ENCODE measurements around the gene GRAP. TPM values are rescaled to one million over a fixed set of nuclear protein-coding genes. Genes with fewer than 3 reads are reported as not detected.

GRAP gene
- total RNA-seq, 1 donor from 2014 or later, result 8.1 TPM

DNA sequence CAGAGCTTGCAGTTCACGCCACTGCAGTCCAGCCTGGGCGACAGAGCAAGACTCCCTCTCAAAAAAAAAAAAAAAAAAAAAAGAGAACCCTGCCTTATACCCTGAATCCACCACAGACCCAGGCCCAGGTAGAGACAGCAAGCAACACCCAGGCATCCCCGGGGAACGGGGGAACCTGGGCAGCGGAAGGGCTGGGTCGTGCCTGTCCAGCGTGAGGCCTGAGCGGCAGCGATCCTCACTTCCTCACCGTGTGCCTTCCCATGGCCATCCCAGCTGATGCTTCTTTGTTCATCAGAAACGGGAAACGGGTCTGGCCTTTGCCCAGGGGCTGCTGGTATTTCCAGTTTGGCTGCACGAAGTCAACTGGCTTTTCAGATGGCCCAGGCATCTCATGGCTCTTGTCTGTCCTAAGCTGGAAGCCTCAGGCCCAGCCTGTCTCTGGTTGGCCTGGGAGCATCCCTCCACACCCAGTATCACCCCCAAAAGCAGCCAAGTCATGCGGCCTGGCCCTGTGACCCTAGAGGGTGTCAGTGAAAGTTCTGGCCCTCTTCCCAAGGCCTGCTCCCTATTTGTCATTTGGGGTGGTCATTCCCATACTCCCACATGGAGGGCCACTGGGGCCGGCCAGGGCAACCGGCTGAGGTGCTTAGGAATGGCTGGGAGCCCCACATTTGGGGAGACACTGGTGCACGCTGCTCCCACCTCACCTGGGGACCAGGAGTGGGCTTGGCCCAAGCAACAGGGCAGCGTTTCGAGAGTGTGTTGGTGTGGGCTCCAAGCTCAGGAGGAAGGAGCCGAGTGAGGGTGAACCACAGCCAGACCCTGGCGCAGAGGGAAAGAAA lies 62.3 kb downstream of the GRAP start:
- DNase-seq, result no peak

DNA sequence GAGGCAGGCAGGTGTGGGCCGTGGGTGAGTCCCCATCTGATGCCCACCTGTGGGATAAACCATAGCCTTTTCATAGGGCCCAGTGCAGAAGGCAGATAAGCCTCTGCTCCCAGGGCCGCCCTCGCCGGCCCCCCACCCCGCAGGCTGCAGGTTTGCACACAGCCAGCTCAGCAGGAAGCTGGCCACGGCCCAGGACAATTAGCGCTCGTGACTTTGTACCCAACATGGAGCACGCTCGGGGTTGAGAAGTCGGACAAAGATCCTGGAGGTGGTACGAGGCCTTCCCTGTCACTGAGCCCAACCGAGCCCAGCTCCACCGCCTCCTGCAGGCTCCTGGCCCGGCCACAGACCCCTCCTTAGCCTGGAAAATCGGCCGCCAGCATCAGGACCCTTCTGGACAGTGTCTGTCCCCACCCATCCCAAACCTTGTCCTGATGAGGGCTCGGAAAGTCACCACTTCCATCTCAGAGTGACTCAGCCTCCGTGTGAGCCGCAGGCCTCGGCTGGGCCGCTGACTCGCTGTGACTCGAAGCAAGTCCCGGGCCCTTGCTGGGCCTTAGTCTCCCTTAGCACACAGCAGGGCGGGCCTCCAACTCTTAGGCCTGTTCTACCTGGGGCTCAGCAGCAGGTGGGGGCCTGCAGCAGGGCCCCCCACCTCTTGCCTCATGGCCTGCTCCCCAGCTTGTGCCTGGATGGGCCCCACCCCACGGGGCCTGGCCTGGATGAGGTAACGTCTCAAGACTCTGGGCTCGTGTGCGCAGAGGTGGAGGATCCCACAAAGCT lies 64.9 kb downstream of the GRAP start:
- no peak for DNase-seq

DNA sequence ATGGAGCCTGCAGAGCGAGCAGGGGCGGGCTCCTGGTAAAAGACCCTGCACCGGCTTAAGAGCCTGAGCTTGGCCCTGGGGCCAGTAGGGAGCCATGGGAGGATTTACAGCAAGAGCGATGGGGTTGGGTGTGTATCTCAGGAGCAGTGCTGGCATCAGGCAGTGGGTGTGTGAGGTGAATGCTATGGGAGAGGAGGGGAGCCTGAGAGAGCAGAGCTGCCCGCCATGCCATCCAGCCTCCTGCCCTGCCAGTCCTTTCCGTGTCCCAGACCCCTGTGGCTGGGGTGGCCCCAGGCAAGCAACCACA lies 65.5 kb downstream of the GRAP start:
- DNase-seq, result no peak

DNA sequence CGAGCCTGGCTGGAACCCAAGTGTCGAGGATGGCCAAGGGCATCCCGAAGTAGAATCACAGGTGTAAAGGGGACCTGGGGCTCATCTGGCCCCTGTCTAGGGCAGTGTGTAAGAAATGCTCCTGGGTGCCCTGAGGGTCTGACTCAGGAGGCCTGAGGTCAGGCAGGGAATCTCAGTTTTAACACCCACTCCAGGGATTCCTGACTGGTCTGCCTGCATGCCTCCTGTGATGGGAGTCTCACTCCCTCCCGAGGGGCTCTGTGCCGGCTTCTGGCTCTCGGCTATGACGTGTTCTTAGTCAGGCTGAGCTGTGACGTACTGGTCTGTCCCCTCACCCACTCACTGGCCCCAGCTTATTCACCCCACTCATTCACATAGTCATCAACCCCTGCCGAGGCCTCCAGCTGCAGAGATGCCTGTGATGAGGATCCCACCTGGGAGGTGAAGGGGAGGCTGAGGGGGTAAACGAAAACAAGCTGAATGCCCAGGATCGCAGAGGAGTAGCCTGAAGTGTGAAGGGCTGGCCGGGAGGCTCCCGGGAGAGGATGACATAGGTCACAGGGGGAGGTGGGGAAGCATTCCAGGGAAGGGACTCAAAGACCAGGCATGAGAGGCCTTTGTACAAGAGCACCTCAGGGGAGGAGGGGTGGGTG lies 65.9 kb downstream of the GRAP start:
- DNase-seq, result no peak

DNA sequence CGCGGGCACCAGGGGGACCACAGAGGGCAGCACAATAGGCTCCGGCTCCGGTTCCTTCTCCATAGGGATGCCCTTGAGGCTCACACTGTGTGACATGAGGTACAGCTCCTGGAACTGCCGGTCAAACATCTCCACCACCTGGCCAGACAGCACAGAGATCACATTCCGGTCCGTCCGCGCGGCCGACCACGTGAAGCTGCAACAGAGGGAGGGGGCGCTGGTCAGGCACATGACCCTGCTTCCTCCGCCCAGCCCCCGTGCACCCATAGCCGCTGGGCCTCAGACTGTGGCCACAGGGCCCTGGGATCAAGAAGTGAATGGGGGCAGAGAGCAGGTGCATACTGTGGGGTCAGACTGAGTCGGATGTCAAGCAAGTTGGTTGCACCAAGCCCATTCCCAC lies 68.1 kb downstream of the GRAP start:
- DNase-seq, result no peak

DNA sequence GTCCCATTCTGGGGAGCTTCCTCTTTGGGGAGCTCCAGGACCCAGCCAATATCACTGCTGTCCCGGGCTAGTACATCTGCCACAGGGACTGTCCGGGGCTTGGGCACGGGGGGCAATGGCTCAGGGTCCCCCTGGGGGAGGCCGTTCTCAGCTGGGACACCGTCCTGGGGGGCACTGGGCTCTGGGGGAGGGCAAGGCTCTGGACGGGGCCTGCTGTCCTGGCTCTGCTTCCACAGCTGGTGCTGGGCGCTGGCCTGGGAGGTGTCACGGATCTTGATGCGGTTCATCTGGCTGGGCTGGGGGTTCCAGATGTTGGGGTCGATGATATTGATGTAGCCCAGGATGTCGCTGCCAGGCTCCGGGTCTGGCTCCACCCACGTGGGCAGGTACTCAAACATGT lies 68.7 kb downstream of the GRAP start:
- DNase-seq, result no peak

DNA sequence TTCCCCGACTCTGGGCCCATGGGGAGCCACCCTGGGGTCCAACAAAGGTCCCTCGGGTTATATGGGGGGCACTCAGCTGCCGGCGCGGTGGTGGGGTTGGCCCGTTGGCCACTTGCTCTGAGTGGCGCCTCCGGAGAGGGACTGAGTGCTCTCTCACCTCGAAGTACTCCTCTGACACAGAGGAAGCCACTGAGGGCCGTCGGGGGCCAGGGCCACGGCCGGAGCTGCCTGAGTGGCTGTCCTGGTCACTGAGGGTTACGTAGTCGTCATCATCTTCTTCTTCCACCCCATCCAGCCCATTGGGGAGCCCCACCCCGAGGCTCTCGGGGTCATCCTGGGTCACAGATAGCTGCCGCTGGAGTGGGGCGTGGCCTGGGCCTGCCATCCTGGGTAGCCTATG lies 69.1 kb downstream of the GRAP start:
- no peak for DNase-seq

DNA sequence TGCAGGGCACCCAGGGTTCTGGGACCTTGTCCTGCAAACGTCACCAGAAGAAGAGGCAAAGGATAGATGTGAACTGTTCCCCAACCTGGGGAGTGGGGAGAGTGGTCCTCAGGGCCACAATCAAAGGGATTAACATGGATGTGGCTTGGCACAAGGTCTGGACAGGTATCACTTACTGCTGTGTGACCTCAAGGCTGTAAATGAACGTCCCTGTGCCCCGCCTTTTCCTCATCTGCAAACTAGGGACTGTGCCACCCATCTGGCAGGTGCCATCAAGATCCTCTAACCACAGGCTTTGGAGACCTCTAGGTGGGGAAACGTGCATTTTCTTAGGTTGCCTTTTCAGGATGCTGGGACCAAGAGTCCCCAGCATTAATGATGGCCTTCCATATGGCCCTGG lies 69.7 kb downstream of the GRAP start:
- DNase-seq, result no peak

DNA sequence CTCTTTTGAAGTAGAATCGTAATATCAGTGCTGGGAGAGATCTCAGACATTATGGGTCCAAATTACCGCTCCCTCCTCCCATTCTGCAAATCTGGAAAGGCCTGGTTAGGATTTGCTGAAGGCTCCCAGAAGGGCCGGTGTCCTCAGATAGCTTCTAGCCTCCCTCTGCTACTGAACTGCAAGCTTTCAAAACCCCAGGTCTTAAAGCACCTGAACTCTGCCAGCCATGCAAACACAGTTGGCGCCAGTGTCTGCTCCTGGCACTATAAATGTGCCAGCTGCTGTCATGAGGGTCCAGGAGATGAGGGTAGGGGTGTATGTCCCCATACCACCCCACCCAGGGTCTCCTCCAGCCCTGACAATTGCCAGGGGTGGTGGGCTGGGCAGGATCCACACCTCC lies 70.6 kb downstream of the GRAP start:
- no peak for DNase-seq

DNA sequence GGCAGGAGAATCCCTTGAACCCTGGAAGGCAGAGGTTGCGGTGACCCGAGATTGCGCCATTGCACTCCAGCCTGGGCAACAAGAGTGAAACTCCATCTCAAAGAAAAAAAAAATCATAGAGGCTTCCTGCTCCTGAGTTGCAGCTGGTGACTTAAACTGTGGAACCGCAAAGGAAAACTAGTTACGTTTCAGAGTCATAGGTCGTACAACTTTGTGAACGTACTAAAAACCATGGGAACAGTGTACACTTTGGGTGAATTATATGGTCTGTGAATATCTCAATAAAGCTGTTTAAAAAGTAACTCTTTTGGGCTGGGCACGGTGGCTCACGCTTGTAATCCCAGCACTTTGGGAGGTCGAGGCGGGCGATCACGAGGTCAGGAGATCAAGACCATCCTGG lies 71.2 kb downstream of the GRAP start:
- DNase-seq, result no peak

DNA sequence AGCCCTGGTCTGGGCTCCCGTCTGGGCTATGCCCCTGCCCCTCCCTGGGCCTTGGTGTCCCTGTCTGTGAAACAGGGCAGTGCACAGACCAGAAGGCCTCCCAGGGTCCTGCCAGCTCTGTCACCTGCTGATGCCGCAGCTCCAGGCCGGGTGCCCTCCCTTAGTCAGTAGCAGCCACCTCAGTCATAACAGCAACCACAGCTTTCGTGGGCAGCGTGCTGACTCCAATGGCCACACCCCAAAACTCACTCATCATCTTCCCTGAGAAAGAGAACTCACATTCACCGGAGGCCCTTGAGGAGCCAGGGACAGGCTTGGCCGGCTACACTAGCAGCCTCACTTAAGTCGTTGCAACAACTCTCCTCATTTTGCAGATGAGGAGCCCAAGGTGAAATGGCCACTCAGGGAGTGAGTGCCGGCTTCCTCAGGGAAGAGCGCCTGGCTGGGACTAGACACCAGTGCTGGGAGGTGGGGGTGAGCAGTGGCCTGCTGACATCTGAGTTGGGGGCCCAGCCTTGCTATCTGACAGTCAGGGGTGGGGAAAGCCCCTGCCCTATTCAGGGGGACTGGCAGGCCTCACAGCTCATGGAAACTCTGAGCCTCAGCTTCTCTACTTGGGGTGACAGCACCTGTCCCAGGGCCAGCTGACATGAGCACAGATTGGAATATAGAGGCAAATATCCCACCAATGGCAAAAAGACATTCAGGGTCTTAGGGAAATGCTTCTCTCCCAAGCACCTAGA lies 72.2 kb downstream of the GRAP start:
- no peak for DNase-seq

DNA sequence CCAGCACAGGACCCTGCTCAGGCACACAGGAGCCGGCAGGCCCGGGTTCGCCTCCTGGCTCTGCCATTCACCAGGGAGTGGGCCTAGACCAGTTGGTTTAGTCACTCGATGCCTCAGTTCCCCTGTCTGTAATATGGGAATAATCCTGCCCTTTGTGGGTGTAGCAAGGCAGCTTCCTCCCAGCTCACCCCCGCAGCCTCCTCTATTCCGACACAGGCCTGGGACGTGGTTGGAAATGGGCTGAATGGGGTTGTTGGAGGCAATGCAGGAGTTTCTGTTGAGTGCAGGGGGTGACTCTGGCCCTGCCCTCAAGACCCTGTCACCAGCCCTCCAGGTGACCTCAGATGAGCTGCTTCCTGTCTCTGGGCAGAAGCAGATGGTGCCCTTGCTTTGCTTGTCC lies 75.0 kb downstream of the GRAP start:
- no peak for DNase-seq

Small RNAs within 50 kb of the gene (small RNA-seq; reads per million reads assigned to genes)
- gene AC090286.3 (ENCODE audit: low replicate concordance), result not detected

Other genes starting within 250 kb of the GRAP start
- gene PRPSAP2, start 188.8 kb downstream of the GRAP start, total RNA-seq, result 43.1 TPM
- not detected for gene SLC5A10, start 94.8 kb downstream of the GRAP start, total RNA-seq
- 10.2 TPM for gene FAM83G, start 42.2 kb downstream of the GRAP start, total RNA-seq
- 3.9 TPM for gene GRAPL, start 80.6 kb upstream of the GRAP start, total RNA-seq
- gene EPN2, start 190.4 kb upstream of the GRAP start, total RNA-seq, result 48.8 TPM

Measured in tongue (tissue), 3 donors.